ENCODE results near the gene IFITM1.

IFITM1 gene

GRCh38 chr11:313787-314553 is at the start of gene IFITM1:
TSS of gene IFITM1 (plus strand) at chr11:314040. CDS start at chr11:314171, 131 bp downstream.
- DNase-seq: peak; percentile 77

- DNase-seq: peak; percentile 36
Observed at GRCh38 chr11:266676-267439, 47.0 kb upstream of the IFITM1 start.

- peak; percentile 60 for DNase-seq
Observed at GRCh38 chr11:267491-267994, 46.3 kb upstream of the IFITM1 start.

GRCh38 chr11:268716-269145 is 45.1 kb upstream of the IFITM1 start:
- peak; percentile 77 for DNase-seq

GRCh38 chr11:269146-269890 is 44.5 kb upstream of the IFITM1 start:
- DNase-seq: peak; percentile 95

- DNase-seq: no peak
Observed at GRCh38 chr11:270451-271318, 43.2 kb upstream of the IFITM1 start.

GRCh38 chr11:271319-271715 is 42.5 kb upstream of the IFITM1 start:
- DNase-seq: no peak

GRCh38 chr11:272195-272930 is 41.5 kb upstream of the IFITM1 start:
- no peak for DNase-seq

- no peak for DNase-seq
Observed at GRCh38 chr11:272931-273198, 41.0 kb upstream of the IFITM1 start.

GRCh38 chr11:276219-276618 is 37.6 kb upstream of the IFITM1 start:
- no peak for DNase-seq

- no peak for DNase-seq
Observed at GRCh38 chr11:278001-278951, 35.6 kb upstream of the IFITM1 start, which contains the start of gene NLRP6. TSS of gene NLRP6 (plus strand) at chr11:278407. CDS start at chr11:278570, 163 bp downstream.

- peak; percentile 11 for DNase-seq
Observed at GRCh38 chr11:279040-279965, 34.5 kb upstream of the IFITM1 start.

- DNase-seq: peak; percentile 26
Observed at GRCh38 chr11:279966-280705, 33.7 kb upstream of the IFITM1 start.

- peak; percentile 24 for DNase-seq
Observed at GRCh38 chr11:280706-281485, 32.9 kb upstream of the IFITM1 start.

- no peak for DNase-seq
Observed at GRCh38 chr11:281486-282161, 32.2 kb upstream of the IFITM1 start.

GRCh38 chr11:282171-282570 is 31.7 kb upstream of the IFITM1 start:
- DNase-seq: no peak
